ENCODE results near the gene MFSD6L.

DNA sequence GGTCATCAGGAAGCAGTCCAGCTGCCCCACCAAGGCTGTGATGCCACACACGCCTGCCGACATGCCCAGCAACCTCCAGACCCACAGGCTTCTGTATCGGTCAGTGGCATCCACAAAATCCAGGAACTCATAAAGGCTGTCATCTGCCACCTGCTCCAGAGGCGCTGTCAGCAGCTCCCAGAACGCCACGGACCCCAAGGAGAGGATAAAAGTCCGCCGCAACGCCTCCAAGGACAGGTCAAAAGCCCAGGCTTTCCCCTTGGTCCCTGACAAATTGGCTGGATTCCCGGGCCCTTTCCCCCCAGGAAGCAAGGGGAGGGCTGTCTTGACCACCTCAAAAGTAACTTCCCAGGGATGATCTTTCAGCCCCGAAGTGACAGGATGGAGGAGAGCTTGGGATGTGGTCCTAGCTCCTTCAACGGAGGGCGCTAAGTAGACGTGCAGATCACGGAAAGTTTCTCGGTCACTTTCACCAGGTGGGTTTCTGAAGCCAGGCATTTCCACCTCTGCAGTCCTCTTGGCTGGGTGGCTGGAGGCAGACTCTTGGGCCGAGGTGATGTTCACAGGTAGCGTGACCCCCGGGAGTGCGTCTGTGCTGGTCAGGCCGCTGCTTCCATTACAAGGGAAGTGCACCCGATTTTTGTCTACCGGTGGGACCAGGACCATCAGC, 854 bp downstream of the MFSD6L start:
- TF ChIP-seq, protein P1, sequence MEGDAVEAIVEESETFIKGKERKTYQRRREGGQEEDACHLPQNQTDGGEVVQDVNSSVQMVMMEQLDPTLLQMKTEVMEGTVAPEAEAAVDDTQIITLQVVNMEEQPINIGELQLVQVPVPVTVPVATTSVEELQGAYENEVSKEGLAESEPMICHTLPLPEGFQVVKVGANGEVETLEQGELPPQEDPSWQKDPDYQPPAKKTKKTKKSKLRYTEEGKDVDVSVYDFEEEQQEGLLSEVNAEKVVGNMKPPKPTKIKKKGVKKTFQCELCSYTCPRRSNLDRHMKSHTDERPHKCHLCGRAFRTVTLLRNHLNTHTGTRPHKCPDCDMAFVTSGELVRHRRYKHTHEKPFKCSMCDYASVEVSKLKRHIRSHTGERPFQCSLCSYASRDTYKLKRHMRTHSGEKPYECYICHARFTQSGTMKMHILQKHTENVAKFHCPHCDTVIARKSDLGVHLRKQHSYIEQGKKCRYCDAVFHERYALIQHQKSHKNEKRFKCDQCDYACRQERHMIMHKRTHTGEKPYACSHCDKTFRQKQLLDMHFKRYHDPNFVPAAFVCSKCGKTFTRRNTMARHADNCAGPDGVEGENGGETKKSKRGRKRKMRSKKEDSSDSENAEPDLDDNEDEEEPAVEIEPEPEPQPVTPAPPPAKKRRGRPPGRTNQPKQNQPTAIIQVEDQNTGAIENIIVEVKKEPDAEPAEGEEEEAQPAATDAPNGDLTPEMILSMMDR (IDR thresholded peaks at IDR 0.05), result no peak
- TF ChIP-seq POLR2A (IDR thresholded peaks at IDR 0.05), result no peak

All from adrenal gland (tissue), 5 donors.